Endothelial cell of umbilical vein (primary cell): Measurements from ENCODE around the gene NRXN3.

ENCODE experiments used
- POLR2A ChIP-seq: IDR thresholded peaks from 2 replicates; pipeline ENCODE4 v1.6.1; 2012; ENCODE audit warnings: low read depth, mild to moderate bottlenecking, control low read depth, low read length
- POLR2AphosphoS5 ChIP-seq: IDR thresholded peaks from 2 replicates; pipeline ENCODE4 v1.6.1; 2012; ENCODE audit warnings: low read depth, mild to moderate bottlenecking, control low read depth, low read length, moderate library complexity; ENCODE audit not compliant: insufficient read depth
- TF ChIP-seq, protein P1 (sequence below), 2 donors: IDR thresholded peaks; 1 replicate in 1 of 2; 2 replicates in 1 of 2; pipeline ENCODE4 v1.5.1; 2011; ENCODE audit warnings: low read length in 2 of 2, mild to moderate bottlenecking in 2 of 2, moderate library complexity in 2 of 2, control low read depth in 1 of 2, inconsistent platforms in 1 of 2, low read depth in 1 of 2; ENCODE audit not compliant: insufficient read depth in 1 of 2; ENCODE audit errors: extremely low read depth in 1 of 2
- TF ChIP-seq, protein P2 (sequence below): IDR thresholded peaks from 2 replicates; pipeline ENCODE4 v1.6.1; 2011; ENCODE audit not compliant: insufficient read depth, insufficient read length

DNA sequence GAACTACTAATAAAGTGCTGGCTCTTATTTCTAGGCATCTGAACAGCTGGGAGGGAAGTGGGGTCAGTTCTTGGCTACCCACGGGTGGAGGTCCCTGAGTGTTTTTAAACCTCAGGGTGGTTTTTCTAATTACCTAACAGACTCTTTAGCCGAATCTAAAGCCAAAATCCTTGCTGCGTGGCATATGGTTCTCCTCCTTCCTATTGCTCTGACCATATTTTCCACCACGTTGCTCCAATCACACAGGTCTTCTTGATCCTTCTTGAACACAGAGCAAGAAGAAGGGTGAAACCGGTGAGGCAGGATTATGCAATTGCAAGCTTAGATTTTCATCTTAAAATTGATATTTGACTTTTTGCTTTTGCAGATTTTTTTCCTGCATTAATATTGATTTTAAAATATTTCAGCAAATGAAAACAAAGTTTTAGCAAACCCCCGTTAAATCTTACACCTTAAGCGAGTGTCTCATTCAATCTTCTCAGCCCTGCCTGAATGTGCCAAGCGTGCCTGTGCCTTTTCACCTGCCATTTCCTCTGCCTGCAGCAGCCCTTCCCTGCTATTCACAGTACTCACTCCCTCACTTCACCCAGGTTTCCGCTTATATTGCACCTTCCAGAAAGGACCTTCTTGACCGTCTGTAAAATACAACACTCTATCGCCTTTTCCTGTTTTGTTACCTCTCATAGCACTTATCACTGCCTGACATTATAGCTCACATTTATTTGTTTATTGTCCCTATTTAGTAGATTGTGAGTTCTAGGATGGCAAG is 1535.1 kb downstream of the NRXN3 start:
- TF ChIP-seq, protein P1, sequence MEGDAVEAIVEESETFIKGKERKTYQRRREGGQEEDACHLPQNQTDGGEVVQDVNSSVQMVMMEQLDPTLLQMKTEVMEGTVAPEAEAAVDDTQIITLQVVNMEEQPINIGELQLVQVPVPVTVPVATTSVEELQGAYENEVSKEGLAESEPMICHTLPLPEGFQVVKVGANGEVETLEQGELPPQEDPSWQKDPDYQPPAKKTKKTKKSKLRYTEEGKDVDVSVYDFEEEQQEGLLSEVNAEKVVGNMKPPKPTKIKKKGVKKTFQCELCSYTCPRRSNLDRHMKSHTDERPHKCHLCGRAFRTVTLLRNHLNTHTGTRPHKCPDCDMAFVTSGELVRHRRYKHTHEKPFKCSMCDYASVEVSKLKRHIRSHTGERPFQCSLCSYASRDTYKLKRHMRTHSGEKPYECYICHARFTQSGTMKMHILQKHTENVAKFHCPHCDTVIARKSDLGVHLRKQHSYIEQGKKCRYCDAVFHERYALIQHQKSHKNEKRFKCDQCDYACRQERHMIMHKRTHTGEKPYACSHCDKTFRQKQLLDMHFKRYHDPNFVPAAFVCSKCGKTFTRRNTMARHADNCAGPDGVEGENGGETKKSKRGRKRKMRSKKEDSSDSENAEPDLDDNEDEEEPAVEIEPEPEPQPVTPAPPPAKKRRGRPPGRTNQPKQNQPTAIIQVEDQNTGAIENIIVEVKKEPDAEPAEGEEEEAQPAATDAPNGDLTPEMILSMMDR (IDR thresholded peaks at IDR 0.05; ENCODE audit: extremely low read depth in 1 of 2, insufficient read depth in 1 of 2, low read depth in 1 of 2, low read length in 2 of 2), result no peak
- TF ChIP-seq POLR2A (no peak), POLR2AphosphoS5 (no peak)
- TF ChIP-seq, protein P2, sequence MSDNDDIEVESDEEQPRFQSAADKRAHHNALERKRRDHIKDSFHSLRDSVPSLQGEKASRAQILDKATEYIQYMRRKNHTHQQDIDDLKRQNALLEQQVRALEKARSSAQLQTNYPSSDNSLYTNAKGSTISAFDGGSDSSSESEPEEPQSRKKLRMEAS, result no peak
